ENCODE data around the gene MPDU1. TPM values are rescaled to one million over a fixed set of nuclear protein-coding genes. Genes with fewer than 3 reads are reported as not detected.
"Not testable (repeated sequence)": the region's sequence is repeated elsewhere in the genome, so short reads cannot be mapped to it uniquely, and the experiment has no call there.

Gene MPDU1
- total RNA-seq, 1 donor from 2014 or later, result 36.7 TPM

DNA sequence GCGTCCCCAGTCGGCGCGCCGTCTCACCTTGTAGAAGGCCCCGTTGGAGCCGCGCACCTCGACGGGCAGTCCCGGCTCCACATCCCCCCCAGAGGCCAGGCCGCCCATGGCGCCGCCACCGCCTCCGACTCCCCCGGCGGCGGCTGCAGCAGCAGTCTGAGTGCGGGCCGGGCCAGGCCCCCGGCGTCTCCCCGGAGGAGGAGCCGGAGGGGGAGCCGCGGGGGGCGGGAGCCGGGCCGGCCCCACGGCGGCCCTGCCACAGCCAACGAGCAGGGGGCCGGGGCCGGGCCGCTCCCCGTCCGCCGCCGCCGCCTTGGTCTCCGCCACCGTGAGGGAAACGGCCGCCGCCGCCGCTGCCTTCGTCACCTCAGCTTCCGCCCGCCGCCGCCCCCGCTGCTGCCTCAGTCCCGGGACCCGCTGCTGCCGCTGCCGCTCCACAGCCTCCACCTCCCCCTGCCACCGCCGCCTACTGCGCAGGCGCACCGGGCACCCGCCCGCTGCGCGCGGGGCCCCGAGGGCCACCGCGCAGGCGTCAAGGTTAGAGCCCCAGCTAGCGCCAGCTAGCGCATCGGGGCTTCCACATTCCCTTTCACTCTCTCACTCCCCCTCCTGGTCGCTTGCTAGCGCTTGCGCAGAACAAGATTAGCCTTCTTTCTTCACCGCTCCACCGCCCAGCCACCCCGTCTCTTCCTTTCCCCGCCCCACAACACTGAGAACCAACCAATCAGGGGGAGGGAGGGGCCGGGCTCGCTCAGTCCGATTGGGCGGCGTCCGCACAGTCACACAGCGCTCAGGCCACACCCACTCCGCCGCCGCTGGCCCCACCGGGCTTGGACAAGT, 31.0 kb downstream of the MPDU1 start, which contains the start of gene FXR2:
Gene FXR2, minus strand, starts transcription at position 473 of the 840 bp plus-strand sequence. Its CDS starts 365 bp downstream, at position 108.
- peak; percentile 99 for ATAC-seq

DNA sequence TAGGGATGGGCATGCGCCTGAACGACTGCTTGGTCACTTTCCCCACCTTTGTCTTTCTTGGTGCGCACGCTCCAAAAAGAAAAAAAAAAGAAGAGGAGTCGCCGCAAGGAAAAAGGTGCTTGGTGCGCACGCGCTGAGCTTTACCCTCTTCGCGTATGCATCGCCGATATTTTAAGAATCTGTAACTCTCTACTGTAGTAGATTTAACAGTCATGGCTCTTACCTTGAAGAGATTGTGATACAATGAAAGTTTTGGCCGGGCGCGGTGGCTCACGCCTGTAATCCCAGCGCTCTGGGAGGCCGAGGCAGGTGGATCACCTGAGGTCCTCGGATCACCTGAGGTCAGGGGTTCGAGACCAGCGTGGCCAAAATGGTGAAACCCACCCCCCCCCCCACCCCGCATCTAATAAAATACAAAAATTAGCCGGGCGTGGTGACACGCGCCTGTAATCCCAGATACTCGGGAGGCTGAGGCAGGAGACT, 31.7 kb downstream of the MPDU1 start:
- ATAC-seq, result no peak

DNA sequence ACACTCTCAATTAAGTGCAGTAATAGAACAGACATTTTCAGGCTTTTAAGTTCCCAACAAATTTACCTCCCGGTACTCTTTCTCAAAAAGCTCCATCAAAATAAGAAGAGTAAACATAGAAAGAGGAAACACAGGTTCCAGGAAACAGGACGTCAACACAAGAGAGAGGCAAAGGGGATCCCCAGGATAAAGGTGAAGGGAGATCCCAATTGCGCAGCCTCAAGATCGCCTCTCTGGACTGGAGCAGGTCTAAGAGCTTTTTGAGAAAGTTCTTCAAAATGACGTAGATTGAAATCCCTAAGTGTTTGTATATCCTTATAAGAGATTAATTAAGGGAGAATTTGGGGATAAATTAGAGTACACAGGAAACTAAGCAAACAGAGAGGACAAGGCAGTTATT, 35.0 kb downstream of the MPDU1 start:
- ATAC-seq, result no peak

DNA sequence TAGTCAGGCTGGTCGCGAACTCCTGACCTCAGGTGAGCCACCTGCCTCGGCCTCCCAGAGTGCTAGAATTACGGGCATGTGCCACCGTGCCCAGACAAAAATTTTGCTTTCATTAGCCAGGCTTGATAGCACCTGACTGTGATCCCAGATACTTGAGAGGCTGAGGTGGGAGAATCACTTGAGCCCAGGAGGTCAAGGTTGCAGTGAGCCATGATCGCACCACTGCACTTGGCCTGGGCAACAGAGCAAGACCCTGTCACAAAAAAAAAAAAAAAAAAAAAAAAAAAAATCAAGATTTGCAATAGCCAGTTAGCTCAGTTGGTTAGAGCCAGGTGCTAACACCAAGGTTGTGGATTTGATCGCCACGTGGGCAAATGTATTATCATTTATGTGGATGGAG, 37.2 kb downstream of the MPDU1 start:
- no peak for ATAC-seq

DNA sequence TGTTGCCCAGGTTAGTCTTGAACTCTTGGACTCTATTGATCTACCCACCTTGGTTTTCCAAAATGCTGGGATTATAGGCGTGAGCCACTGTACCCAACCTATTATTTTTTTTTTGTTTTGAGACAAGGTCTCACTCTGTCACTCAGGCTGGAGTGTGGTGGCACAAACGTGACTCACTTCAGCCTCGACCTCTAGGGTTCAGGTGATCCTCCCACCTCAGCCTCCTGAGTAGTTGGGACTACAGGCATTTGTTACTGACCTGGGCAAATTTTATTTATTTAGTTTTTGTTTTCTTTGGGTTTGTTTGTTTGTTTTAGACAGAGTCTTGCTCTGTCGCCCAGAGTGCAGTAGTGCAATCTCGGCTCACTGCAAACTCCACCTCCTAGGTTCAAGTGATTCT, 40.0 kb downstream of the MPDU1 start:
- no peak for ATAC-seq

DNA sequence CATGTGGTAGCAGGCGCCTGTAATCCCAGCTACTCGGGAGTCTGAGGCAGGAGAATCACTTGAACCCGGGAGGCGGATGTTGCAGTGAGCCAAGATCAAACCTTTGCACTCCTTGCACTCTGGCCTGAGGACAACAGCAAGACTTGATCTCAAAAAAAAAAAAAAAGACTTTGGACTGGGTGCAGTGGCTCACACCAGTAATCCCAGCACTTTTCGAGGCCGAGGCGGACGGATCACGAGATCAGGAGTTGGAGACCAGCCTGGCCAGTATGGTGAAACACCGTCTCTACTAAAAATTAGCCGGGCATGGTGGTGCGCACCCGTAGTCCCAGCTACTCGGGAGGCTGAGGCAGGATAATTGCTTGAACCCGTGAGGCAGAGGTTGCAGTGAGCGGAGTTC, 42.1 kb downstream of the MPDU1 start:
- not testable (repeated sequence) for ATAC-seq

DNA sequence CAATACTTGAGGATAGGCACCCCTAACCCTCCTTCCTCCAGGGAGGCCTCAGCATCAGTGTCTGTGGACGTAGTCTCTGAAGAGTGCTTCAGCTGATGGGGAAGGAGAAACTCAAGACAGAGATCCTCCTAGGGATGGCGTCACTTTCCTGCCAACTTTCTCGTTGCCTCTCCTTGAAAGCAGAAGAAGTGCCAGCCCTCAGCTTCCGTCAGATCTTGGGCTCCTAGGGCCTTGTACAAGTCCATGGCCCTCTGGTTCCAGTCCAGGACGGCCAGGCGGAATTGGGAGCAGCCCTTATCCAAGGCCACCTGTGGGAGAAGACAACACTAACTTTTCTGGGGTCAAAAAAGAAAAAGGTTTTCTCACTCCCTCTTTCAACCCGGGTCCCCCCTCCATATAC, 42.7 kb downstream of the MPDU1 start:
- no peak for ATAC-seq

DNA sequence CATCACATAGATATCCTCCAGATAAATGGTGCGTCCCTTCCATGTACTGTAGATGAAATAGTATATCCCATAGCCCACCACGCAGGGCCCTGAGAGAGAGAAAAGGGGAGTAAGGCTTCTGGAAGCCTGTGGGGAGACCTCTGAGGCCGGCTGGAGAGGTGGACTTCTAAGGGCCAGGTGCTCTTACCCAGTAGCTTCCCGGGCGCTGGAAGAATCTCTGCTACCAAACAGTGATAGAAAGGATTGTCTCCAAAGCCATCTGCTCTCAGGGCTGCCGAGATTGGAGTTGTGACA, 43.3 kb downstream of the MPDU1 start:
- ATAC-seq, result peak; percentile 3

DNA sequence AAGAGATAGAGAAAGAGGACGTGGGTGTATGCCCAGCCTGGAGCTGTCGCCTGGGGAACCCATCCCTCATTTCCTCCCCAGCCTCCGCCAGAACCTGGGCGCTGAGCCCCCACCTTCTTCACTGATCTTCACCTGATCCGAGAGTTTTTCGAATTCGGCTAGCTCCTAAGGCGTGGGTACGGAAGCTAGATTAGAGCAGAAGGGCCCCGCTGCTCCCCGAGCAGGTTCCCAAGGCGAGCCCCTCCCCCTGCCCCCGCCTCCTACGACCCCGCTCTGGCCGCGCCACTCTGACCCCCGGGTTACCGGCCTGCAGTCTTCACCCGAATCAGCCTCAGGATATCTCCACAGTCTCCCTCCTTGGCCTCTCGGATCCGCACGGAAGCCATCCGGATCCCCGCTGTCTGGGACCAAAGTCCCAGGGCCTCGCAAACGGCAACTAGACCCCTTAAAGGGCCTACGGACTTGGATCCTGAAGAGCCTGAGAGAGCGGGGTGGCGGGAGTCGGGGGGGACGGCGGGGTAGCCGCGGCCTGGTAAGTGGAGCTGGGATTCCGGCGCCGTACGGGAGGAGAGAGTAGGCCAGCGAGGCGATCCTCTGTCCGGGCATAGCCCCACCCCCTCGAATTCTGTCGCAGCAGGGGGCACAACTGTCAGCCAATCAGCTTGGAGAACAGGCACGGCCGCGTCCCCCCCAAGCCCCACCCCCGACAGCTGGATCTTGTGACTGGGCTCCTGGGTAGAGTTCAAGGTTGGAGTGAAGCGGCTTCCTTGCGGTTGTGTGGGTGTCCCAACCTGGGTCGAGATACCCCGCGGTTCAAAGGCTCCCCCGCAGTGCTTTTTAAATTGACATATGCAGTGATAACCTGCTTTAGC, 43.8 kb downstream of the MPDU1 start, which contains the start of gene SAT2:
Gene SAT2, minus strand, starts transcription at position 572 of the 872 bp plus-strand sequence. Its CDS starts 186 bp downstream, at position 386.
- ATAC-seq, result peak; percentile 94

DNA sequence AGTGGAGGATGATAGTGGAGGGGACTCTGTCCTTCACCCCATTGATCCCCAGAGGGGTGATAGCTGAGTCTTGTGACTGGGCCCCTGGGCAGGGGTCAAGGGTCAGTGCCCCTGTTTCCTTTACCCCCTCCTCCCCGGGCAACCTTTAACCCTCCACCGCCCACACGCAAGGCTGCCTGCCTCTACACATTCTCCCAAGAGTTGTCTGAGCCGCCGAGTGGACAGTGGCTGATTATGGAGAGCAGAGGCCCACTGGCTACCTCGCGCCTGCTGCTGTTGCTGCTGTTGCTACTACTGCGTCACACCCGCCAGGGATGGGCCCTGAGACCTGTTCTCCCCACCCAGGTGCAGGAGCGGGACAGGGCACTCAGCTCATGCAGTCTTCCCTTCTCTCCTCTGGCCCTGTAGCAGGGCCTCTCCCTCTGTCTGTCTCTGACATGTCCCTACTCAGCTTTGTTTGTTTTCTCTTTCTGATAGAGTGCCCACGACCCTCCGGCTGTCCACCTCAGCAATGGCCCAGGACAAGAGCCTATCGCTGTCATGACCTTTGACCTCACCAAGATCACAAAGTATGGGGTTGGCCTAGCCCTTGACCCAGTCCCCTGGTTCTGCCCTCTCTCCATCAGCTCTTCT, 46.4 kb downstream of the MPDU1 start, which contains the start of gene SHBG:
Gene SHBG, plus strand, starts transcription at position 197 of the 633 bp plus-strand sequence. Its CDS starts 38 bp downstream, at position 235.
- ATAC-seq, result no peak

DNA sequence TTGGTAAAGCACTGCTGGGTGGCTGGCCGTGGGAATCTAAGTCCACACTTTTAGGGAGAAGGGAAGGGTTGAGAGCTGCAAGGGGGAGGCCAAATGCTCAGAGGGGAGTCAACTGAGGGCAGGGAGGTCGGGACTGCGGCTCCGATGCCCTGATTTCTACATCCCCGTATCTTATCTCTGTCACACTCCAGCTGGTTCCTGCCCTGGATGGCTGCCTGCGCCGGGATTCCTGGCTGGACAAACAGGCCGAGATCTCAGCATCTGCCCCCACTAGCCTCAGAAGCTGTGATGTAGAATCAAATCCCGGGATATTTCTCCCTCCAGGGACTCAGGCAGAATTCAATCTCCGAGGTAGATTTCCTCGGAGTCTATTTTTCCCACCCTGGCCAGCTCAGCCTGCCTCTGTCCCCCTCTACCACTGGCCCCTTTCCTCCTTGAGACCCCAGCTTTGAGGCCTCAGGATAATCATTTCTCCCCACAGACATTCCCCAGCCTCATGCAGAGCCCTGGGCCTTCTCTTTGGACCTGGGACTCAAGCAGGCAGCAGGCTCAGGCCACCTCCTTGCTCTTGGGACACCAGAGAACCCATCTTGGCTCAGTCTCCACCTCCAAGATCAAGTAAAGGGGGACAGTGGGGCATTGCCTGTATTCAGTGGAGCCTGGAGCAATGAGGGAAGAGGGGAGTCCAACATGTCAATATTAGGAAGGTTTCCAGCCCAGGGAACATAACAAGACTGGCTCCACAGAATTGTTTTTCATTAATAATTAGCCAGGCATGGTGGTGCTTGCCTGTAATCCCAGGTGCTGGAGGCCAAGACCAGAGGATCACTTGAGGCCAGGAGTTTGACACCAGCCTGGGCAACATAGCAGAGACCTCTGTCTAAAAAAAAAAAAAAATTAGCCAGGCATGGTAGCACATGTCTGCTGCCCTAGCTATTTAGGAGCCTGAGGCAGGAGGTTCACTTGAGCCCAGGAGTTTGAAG, 48.0 kb downstream of the MPDU1 start:
- ATAC-seq, result no peak

DNA sequence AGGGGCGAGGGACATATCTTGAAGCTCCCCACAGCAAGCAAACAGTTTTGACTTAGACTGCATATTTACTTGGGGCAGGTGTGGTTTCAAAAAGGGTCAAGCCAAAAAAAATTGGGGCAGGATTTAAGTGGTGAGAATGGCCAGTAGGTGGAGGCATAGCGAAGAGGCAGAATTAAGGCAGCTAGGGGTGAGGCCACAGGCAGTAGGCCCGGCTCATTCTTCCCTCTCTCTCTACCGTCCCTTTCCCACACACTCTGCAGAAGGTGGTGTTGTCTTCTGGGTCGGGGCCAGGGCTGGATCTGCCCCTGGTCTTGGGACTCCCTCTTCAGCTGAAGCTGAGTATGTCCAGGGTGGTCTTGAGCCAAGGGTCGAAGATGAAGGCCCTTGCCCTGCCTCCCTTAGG, 48.8 kb downstream of the MPDU1 start:
- peak; percentile 51 for ATAC-seq

DNA sequence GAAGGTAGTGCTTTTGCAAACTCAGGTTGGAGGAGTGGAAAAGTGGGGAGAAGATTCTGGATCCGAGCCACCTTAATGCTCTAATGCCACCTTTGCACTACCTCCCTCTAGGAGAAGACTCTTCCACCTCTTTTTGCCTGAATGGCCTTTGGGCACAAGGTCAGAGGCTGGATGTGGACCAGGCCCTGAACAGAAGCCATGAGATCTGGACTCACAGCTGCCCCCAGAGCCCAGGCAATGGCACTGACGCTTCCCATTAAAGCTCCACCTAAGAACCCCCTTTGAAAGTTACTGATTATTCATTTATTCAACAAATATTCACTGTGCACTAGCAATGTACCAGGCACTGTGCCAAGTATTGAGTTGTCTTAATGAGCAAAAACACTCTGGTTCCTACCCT, 49.4 kb downstream of the MPDU1 start:
- no peak for ATAC-seq

DNA sequence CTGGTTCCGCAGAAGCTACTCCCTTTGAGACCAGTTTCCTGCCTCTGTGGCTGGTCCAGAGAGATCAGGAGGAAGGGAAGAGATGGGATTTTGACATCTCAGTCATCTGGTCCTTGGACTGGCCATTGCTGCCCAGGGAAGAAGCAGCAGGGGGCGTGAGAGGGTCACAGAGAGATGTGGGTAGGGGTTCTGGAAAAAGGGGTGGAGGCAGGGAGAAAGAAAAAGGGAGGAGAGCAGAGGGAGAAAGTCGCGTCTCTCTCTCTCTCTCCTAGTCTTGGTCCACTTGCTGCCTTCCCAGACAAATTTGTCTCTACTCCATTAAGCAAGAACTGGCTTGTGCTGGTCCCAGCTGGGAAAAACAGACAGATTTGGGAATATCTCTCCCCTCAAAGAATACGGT, 50.7 kb downstream of the MPDU1 start:
- no peak for ATAC-seq

DNA sequence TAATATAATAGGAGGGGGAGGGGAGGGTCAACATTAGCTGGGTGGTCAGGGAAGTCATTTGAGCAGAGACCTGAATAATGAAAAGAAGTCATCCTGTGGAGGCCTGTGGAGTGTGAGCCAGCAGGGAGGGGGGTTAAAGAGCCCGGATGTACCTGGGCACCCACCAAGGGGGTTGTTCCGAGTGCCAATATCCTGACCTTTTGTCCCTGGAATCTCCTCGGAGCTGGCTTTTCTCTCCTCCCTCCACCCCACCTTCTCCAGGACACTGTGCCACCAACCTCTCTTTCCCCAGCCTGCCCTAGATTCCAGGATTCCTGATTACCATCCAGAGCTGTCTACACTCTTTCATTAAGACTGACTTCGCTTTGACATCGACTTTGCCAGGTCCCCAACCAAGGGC, 52.5 kb downstream of the MPDU1 start:
- ATAC-seq, result no peak

Other genes starting within 250 kb of the MPDU1 start
- gene ACAP1, start 247.3 kb upstream of the MPDU1 start, total RNA-seq, result 3.8 TPM
- gene KCTD11, start 231.7 kb upstream of the MPDU1 start, total RNA-seq, result 32.9 TPM
- not detected for gene TMEM95, start 228.7 kb upstream of the MPDU1 start, total RNA-seq
- gene TNK1, start 202.8 kb upstream of the MPDU1 start, total RNA-seq, result 6.1 TPM
- gene PLSCR3, start 189.3 kb upstream of the MPDU1 start, total RNA-seq, result 23.1 TPM
- 92.8 TPM for gene TMEM256, start 179.8 kb upstream of the MPDU1 start, total RNA-seq
- 3.0 TPM for gene NLGN2, start 176.0 kb upstream of the MPDU1 start, total RNA-seq
- gene SPEM1, start 163.5 kb upstream of the MPDU1 start, total RNA-seq, result not detected
- not detected for gene SPEM2, start 158.2 kb upstream of the MPDU1 start, total RNA-seq
- not detected for gene SPEM3, start 155.0 kb upstream of the MPDU1 start, total RNA-seq
- 8.2 TPM for gene TMEM102, start 148.4 kb upstream of the MPDU1 start, total RNA-seq
- gene FGF11, start 144.3 kb upstream of the MPDU1 start, total RNA-seq, result 8.6 TPM
- gene CHRNB1, start 138.8 kb upstream of the MPDU1 start, total RNA-seq, result 4.9 TPM
- gene ZBTB4, start 104.2 kb upstream of the MPDU1 start, total RNA-seq, result 21.0 TPM
- gene SLC35G6, start 102.4 kb upstream of the MPDU1 start, total RNA-seq, result not detected
- 116 TPM for gene POLR2A, start 99.5 kb upstream of the MPDU1 start, total RNA-seq
- 2.7 TPM for gene TNFSF12, start 34.8 kb upstream of the MPDU1 start, total RNA-seq
- 6.4 TPM for gene TNFSF13, start 25.1 kb upstream of the MPDU1 start, total RNA-seq
- gene SENP3, start 21.9 kb upstream of the MPDU1 start, total RNA-seq, result 34.5 TPM
- 61.3 TPM for gene CD68, start 4.2 kb upstream of the MPDU1 start, total RNA-seq
- 74.0 TPM for gene SOX15, start 6.2 kb downstream of the MPDU1 start, total RNA-seq
- 17.0 TPM for gene FXR2, start 31.0 kb downstream of the MPDU1 start, total RNA-seq
- 35.7 TPM for gene SAT2, start 44.0 kb downstream of the MPDU1 start, total RNA-seq
- gene SHBG, start 46.3 kb downstream of the MPDU1 start, total RNA-seq, result 0.48 TPM
- 0.36 TPM for gene ATP1B2, start 67.1 kb downstream of the MPDU1 start, total RNA-seq
- gene TP53, start 103.6 kb downstream of the MPDU1 start, total RNA-seq, result 74.1 TPM
- gene WRAP53, start 104.6 kb downstream of the MPDU1 start, total RNA-seq, result 8.5 TPM
- 1.6 TPM for gene EFNB3, start 121.3 kb downstream of the MPDU1 start, total RNA-seq
- gene DNAH2, start 133.9 kb downstream of the MPDU1 start, total RNA-seq, result 0.04 TPM

All from esophagus mucosa (tissue), 1 donor.